ENCODE data around the gene CD6. TPM values are rescaled to one million over a fixed set of nuclear protein-coding genes. Genes with fewer than 3 reads are reported as not detected.

Gene CD6
- total and polyA plus RNA-seq, 12 donors = 0.22 to 8.4 (median 2.1) TPM

DNA sequence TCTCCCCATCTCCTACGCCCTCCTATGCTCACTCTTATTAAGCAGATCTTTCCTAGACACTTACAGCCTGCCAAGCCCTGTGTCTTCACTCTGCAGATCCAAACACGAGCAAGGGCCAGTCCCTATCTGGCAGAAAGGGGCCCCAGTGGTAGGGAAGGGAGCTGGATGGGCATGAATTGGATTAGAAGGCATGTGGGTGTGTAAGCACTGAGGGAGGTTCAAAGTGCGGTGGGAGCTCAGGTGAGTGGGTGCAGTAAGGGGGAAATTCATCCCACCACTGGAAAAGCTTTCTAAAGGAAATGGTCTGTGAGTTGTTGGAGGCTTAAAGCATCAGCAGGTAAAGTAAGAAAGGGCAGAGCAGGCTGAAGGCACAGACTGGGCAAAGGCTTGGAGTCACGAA, 41.7 kb upstream of the CD6 start:
- TF ChIP-seq POLR2A (IDR thresholded peaks at IDR 0.05) = no peak
- TF ChIP-seq, protein P1, sequence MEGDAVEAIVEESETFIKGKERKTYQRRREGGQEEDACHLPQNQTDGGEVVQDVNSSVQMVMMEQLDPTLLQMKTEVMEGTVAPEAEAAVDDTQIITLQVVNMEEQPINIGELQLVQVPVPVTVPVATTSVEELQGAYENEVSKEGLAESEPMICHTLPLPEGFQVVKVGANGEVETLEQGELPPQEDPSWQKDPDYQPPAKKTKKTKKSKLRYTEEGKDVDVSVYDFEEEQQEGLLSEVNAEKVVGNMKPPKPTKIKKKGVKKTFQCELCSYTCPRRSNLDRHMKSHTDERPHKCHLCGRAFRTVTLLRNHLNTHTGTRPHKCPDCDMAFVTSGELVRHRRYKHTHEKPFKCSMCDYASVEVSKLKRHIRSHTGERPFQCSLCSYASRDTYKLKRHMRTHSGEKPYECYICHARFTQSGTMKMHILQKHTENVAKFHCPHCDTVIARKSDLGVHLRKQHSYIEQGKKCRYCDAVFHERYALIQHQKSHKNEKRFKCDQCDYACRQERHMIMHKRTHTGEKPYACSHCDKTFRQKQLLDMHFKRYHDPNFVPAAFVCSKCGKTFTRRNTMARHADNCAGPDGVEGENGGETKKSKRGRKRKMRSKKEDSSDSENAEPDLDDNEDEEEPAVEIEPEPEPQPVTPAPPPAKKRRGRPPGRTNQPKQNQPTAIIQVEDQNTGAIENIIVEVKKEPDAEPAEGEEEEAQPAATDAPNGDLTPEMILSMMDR (IDR thresholded peaks at IDR 0.05) = no peak
- no peak for DNase-seq
- Histone ChIP-seq H3K4me1 (replicated peaks in 1 of 2) (peaks cover 4 to 6% of the 10 kb centered on the region in 2 donors), H3K9me3 (replicated peaks in 1 of 3) (no peaks in the 10 kb centered on the region), H3K27me3 (no peaks in the 10 kb centered on the region), H3K36me3 (replicated peaks in 1 of 2) (no peaks in the 10 kb centered on the region), H3K27ac (no peak overlapping the region), H3K4me3 (no peak overlapping the region)
- 79 to 91% (median 87%) methylated on average over 4 of the region's 4 CpGs for WGBS, 4 donors
- intact Hi-C loops (cut with DNase I) = no loop called here

DNA sequence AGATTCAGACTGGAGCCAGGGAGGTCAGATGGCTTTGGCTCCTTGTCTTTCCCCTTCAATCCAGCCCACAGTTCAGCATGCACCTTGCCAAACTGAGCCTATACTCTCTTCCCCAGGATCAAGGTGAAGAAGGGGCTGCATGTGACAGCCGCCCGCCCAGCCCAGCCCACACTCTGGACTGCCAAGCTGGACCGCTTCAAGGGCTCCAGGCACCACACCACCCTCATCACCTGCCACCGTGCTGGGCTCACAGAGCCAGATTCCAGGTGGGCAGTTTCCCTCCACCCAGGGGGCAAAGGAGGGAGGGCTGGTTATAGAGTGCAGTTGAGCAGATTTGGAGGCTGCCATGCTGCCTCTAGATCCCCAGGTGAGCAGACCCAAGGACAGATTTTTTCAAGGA, 41.1 kb upstream of the CD6 start:
- Histone ChIP-seq H3K4me1 (replicated peaks in 1 of 2) (peaks cover 0 to under 1% of the 10 kb centered on the region in 2 donors), H3K36me3 (replicated peaks in 1 of 2) (no peaks in the 10 kb centered on the region), H3K9me3 (replicated peaks in 1 of 3) (no peaks in the 10 kb centered on the region), H3K27ac (no peak overlapping the region), H3K27me3 (no peaks in the 10 kb centered on the region), H3K4me3 (no peak overlapping the region)
- no peak for DNase-seq
- no peak for TF ChIP-seq POLR2A (IDR thresholded peaks at IDR 0.05)
- TF ChIP-seq, protein P1 (IDR thresholded peaks at IDR 0.05) = no peak
- intact Hi-C loops (cut with DNase I) = no loop called here
- 92 to 100% (median 95%) methylated on average over 2 to 4 of the region's 4 CpGs for WGBS, 4 donors

DNA sequence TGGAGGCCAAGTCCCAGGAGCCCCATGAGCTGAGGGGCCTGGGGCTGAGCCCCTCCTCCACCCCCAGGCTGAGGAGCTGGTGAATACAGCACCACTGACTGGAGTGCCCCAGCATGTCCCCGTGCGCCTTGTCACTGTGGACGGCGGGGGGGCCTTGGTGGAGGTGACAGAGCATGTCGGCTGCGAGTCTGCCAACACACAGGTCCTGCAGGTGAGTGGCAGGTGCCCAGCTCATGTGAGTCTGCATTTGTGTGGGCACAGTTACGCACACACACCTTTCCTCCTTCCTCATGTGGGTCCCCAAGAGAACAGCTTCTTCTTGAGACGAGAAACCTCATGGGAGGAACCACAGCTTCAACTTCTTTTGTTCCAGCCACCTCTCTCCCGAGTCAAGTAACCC, 39.6 kb upstream of the CD6 start:
- Histone ChIP-seq H3K27ac (no peak overlapping the region), H3K4me1 (replicated peaks in 1 of 2) (no peaks in the 10 kb centered on the region)

DNA sequence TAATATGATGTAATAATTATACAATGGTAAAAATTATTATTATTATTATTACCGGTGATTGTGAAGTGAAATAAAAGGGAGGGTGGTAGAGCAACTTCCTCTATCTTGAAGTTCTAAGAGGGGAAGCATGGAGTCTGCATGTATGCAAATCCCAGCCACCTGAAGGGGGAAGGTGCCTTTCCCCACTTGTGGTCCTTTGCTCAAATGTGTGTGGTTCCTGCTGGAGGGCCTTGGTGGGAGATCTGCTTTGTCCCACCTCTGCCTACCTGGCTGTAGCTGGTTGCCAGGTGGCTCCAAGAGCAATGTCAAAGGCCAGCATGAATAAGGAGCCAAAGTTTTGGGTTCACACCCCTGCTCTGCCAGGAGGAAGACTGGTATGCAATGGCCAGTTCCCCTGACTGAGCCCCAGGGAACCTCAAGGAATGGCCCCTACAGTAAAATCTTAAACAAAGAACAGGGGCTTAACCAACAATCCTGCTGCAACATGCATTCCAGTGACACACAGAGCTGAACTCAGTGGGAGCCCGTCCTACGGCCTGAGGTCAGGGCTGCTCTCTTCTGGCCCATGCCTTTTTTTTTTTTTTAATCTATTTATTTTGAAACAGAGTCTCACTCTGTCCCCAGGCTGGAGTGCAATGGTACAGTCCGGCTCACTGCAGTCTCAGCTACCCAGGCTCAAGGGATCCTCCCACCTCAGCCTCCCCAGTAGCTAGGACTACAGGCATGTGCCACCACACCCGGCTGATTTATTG, 38.7 kb upstream of the CD6 start:
- H3K4me3 ChIP-seq = no peak overlapping the region
- H3K36me3 ChIP-seq (replicated peaks in 1 of 2) = no peaks in the 10 kb centered on the region
- H3K27ac ChIP-seq = no peak overlapping the region
- H3K4me1 ChIP-seq (replicated peaks in 1 of 2) = no peaks in the 10 kb centered on the region
- H3K27me3 ChIP-seq = no peaks in the 10 kb centered on the region
- 65 to 78% (median 74%) methylated on average over 5 of the region's 5 CpGs for WGBS, 4 donors
- intact Hi-C loops (cut with DNase I) = no loop called here
- TF ChIP-seq POLR2A (IDR thresholded peaks at IDR 0.05) = no peak
- TF ChIP-seq, protein P1 (IDR thresholded peaks at IDR 0.05) = no peak
- no peak for DNase-seq
- H3K9me3 ChIP-seq (replicated peaks in 1 of 3) = no peaks in the 10 kb centered on the region

More for the DNA sequence above, 39.6 kb upstream of the CD6 start:
- no peak for TF ChIP-seq POLR2A (IDR thresholded peaks at IDR 0.05)
- TF ChIP-seq, protein P1 (IDR thresholded peaks at IDR 0.05) = no peak
- H3K4me3 ChIP-seq = no peak overlapping the region
- no peaks in the 10 kb centered on the region for H3K36me3 ChIP-seq (replicated peaks in 1 of 2)
- WGBS, 4 donors = 86 to 92% (median 87%) methylated on average over 4 to 9 of the region's 9 CpGs
- intact Hi-C loops (cut with DNase I) = no loop called here
- no peaks in the 10 kb centered on the region for H3K9me3 ChIP-seq (replicated peaks in 1 of 3)
- no peak for DNase-seq
- no peaks in the 10 kb centered on the region for H3K27me3 ChIP-seq
